ENCODE measurements around the gene ITPR1. TPM values are rescaled to one million over a fixed set of nuclear protein-coding genes. Genes with fewer than 3 reads are reported as not detected.

ITPR1 gene
- total RNA-seq, 2 donors from 2014 or later: 8.9 to 21.2 TPM

- ATAC-seq: peak; percentile 82
- intact Hi-C loops (cut with DNase I, micrococcal nuclease): no loop called here
- DNase-seq: peak; percentile 38 to 55
Measured at GRCh38 chr3:4656059-4656458, 162.9 kb downstream of the ITPR1 start.

DNA sequence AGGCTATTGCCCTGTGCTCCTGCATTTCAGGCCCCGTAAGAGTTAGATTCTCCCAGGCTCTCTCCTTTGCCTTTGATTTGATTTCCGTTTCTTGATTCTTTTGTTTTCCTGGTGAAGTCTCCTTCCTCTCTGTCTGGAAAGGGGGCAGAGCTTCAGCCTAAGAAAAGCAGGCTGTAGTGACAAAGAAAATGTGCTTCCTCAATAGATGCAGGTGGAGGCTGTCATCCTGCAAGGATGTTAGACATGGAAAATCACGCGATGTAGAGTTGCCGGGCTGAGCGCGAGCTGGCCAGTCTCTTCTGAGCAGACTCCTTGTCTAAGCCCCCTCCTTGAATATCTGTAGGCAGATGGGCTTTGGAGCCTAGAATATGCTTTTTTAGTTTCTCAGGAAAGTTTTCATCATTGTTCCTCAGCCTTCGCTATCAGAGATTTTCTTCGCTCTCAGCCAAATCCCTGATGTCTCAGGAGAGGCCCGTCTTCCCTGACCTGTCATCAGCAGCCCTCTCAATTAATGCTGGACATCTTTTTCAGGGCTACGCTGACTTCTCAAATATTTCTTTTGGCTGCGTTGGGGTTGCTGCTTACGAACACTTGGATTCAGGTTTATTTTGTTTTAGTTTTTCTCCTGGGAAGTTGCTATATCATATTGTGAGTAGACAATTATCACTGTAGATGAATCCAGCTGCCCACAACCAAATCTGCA is 163.6 kb downstream of the ITPR1 start:
- intact Hi-C loops (cut with DNase I, micrococcal nuclease): no loop called here
- DNase-seq (no peak), ATAC-seq (no peak)

- ATAC-seq: no peak
- DNase-seq: no peak
- intact Hi-C loops (cut with DNase I, micrococcal nuclease): no loop called here
Measured at GRCh38 chr3:4660936-4661335, 167.8 kb downstream of the ITPR1 start.

DNA sequence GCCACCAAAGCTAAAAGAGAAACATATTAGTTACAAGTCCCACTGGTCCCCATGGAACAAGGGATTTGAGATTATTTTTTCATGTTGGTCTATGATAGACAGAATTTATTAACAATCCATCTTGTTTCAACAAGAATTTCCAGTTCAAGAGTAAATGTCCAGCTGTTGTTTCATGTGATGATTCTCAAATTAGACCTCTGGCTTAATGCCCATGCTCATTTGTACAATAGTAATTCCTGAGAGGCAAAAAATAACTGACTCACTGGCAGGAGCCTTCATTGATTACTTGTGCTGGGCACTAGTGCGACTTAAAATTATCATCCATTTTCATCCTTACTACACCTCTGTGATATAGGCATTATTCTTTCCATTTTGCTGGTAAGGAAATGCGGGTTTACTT is 171.3 kb downstream of the ITPR1 start:
- intact Hi-C loops (cut with DNase I, micrococcal nuclease): no loop called here
- DNase-seq: no peak
- ATAC-seq: no peak

DNA sequence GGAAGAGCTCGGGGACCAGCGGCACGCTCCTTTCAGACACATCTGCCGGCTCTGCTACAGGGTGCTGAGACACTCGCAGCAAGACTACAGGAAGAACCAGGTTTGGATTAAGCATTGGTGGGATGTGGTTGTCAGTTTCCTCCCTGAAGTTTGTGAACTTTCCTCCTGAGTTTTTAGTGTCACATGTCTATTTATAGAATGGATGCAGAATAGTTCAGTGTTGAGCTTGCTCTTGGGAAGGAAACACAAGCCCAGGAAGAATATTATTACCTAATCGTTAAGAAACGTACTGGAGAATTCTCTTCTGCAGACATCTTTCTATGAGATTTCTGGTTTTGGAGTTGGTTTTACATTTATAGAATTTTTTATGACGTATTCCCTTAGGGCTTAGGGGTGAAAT is 172.0 kb downstream of the ITPR1 start:
- intact Hi-C loops (cut with DNase I, micrococcal nuclease): no loop called here
- ATAC-seq: no peak
- DNase-seq: no peak

DNA sequence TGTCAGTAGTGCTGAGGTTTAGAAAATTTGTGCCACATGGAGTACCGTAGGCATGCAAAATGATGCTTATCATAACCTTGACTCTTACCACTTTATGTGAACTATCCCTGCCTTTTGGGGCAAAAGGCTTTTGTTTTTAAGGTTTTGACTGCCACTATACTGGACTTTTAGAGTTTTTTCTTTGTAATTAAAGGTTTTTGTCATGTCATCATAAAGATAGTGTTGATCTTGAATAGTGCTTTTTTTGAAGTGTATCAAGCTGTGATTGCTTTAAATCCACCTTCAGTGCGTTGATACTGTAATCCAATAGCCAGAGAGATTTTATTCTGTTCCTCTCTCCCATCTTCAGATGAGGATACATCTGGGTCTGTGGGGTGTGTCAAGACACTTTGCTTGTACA is 172.9 kb downstream of the ITPR1 start:
- intact Hi-C loops (cut with DNase I, micrococcal nuclease): no loop called here
- ATAC-seq (no peak), DNase-seq (no peak)

GRCh38 chr3:4670352-4670751 is 177.2 kb downstream of the ITPR1 start:
- ATAC-seq: no peak
- DNase-seq: no peak
- intact Hi-C loops (cut with DNase I, micrococcal nuclease): no loop called here

GRCh38 chr3:4672725-4673275 is 179.7 kb downstream of the ITPR1 start:
- ATAC-seq: no peak
- intact Hi-C loops (cut with DNase I, micrococcal nuclease): no loop called here
- no peak for DNase-seq

DNA sequence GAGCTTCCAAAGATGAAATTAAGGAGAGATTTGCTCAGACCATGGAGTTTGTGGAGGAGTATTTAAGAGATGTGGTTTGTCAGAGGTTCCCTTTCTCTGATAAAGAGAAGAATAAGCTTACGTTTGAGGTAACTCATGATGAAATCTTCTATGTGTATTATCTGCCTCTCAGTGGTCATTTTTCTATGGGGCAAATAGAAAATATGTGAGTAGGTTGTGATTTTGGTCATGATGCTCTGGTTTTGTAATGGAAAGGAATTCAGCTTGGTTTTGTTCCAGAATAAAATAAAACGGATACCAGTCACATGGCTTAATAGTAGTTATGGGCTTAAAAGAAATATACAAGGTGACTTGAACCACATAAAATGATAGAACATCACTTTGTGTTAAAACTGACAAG is 181.1 kb downstream of the ITPR1 start:
- intact Hi-C loops (cut with DNase I, micrococcal nuclease): no loop called here
- ATAC-seq (no peak), DNase-seq (no peak)

GRCh38 chr3:4675704-4676103 is 182.6 kb downstream of the ITPR1 start:
- DNase-seq (no peak), ATAC-seq (no peak)
- intact Hi-C loops (cut with DNase I, micrococcal nuclease): no loop called here

DNA sequence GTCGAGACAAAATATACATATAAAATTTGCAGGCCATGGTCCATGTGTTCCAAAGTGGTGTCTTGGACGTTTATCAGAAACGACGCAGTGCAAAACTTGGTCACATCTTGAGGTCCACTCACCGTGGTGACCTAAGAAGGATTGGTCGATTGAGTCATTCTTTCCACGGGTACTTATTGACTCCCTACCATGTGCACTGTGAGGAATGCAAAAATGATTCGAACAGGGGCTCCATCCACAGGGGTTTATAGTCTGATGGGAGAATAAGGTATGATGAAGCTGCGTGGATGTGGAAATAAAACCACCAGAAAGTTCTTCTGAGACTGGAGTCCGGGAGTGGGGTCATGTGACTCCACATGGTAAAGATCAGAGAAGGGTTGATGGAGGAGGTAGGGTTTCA is 185.2 kb downstream of the ITPR1 start:
- no peak for ATAC-seq
- intact Hi-C loops (cut with DNase I, micrococcal nuclease): no loop called here

GRCh38 chr3:4680227-4680691 is 187.1 kb downstream of the ITPR1 start:
- intact Hi-C loops (cut with DNase I, micrococcal nuclease): no loop called here
- ATAC-seq (no peak), DNase-seq (no peak)

More for the DNA sequence above, 185.2 kb downstream of the ITPR1 start:
- DNase-seq: no peak

- intact Hi-C loops (cut with DNase I, micrococcal nuclease): no loop called here
- ATAC-seq (no peak), DNase-seq (no peak)
Measured at GRCh38 chr3:4680871-4681300, 187.7 kb downstream of the ITPR1 start.

DNA sequence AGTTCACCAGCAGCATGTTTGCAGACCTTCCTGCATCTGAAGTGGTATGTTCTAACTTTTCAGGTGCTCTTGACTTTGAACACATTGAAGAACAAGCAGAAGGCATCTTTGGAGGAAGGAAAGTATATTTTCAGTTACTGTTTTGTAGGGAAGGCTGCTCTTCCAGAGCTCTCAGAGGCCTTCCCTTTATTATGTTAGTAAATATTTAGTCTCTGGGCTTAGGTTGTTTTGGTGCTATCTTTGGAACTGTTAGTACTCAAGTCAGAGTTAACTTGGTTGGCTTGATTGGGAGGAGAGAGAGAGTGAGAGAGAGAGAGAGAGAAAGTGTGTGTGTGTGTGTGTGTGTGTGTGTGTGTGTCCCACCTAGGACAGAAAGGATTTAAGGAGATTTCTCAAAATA is 188.2 kb downstream of the ITPR1 start:
- DNase-seq: no peak
- intact Hi-C loops (cut with DNase I, micrococcal nuclease): no loop called here
- ATAC-seq: no peak

- intact Hi-C loops (cut with DNase I, micrococcal nuclease): no loop called here
- ATAC-seq (no peak), DNase-seq (no peak)
Measured at GRCh38 chr3:4684117-4684516, 191.0 kb downstream of the ITPR1 start.

GRCh38 chr3:4684976-4685375 is 191.8 kb downstream of the ITPR1 start:
- intact Hi-C loops (cut with DNase I, micrococcal nuclease): no loop called here
- ATAC-seq (no peak), DNase-seq (no peak)

GRCh38 chr3:4685673-4686345 is 192.7 kb downstream of the ITPR1 start:
- DNase-seq (no peak), ATAC-seq (no peak)
- intact Hi-C loops (cut with DNase I, micrococcal nuclease): no loop called here

DNA sequence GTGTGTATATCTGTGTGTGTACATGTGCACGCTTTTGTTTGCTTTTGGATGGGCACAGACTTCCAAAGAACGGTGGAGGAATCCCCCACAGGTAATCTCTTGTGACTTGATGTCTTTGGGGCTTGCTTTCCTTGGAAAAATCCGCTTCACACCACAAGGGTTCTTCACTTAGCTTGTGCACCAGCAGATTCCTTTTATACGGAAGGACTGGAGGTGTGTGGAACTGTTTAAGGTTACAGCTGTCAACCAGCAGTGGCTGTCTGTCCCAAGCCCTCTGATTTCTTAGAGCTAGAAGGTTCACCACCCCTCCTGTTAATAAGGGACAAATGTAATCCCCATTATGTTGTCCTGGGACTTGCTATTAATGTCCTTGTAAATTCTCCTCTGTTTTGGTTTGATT is 193.5 kb downstream of the ITPR1 start:
- no peak for ATAC-seq

DNA sequence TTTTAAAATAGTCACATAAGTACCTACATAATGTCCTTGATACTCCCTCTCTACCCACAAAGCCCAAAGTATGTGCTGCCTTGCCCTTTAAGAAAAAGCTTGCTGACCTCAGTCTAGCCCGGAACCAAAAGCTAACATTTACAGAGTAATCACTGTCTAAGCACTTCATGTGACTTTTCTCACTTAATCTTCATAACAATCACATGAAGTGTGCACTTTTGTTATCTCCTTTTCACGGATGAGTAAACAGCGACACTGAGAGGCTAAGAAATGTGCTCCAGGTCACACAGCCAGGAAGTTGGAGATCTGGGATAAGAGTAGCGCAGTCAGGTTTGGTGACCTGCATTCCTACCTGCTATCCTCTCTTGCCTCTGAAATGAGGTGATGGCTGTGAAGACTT is 194.0 kb downstream of the ITPR1 start:
- DNase-seq: no peak
- peak; percentile 37 for ATAC-seq
- intact Hi-C loops (cut with DNase I, micrococcal nuclease): no loop called here

More for the DNA sequence above, 193.5 kb downstream of the ITPR1 start:
- no peak for DNase-seq
- intact Hi-C loops (cut with DNase I, micrococcal nuclease): no loop called here

- DNase-seq: no peak
- intact Hi-C loops (cut with DNase I, micrococcal nuclease): no loop called here
- ATAC-seq: no peak
Measured at GRCh38 chr3:4687596-4687995, 194.4 kb downstream of the ITPR1 start.
